Measurements from ENCODE around the gene MNAT1.

MNAT1 gene

GRCh38 chr14:60893911-60894310, 159.3 kb downstream of the MNAT1 start:
- DNase-seq = no peak

GRCh38 chr14:60904381-60904780, 169.8 kb downstream of the MNAT1 start:
- no peak for DNase-seq

- DNase-seq = no peak
Observed at GRCh38 chr14:60905923-60906322, 171.4 kb downstream of the MNAT1 start.

GRCh38 chr14:60915781-60916180, 181.2 kb downstream of the MNAT1 start:
- no peak for DNase-seq

GRCh38 chr14:60922050-60922449, 187.5 kb downstream of the MNAT1 start:
- DNase-seq = no peak

GRCh38 chr14:60925286-60925685, 190.7 kb downstream of the MNAT1 start:
- no peak for DNase-seq

- DNase-seq = no peak
Observed at GRCh38 chr14:60926002-60926401, 191.4 kb downstream of the MNAT1 start.

- DNase-seq = no peak
Observed at GRCh38 chr14:60931218-60931617, 196.7 kb downstream of the MNAT1 start.

- no peak for DNase-seq
Observed at GRCh38 chr14:60933920-60934655, 199.5 kb downstream of the MNAT1 start.

- no peak for DNase-seq
Observed at GRCh38 chr14:60935319-60935718, 200.8 kb downstream of the MNAT1 start.

- no peak for DNase-seq
Observed at GRCh38 chr14:60943637-60944032, 209.1 kb downstream of the MNAT1 start.

GRCh38 chr14:60944204-60944603, 209.6 kb downstream of the MNAT1 start:
- no peak for DNase-seq

- DNase-seq = no peak
Observed at GRCh38 chr14:60945984-60946383, 211.4 kb downstream of the MNAT1 start.

GRCh38 chr14:60946773-60947172, 212.2 kb downstream of the MNAT1 start:
- DNase-seq = no peak

- no peak for DNase-seq
Observed at GRCh38 chr14:60951776-60952435, 217.3 kb downstream of the MNAT1 start.

GRCh38 chr14:60956202-60956601, 221.6 kb downstream of the MNAT1 start:
- no peak for DNase-seq

- no peak for DNase-seq
Observed at GRCh38 chr14:60956632-60957031, 222.1 kb downstream of the MNAT1 start.

- DNase-seq = no peak
Observed at GRCh38 chr14:60958146-60958545, 223.6 kb downstream of the MNAT1 start.

- no peak for DNase-seq
Observed at GRCh38 chr14:60963761-60964160, 229.2 kb downstream of the MNAT1 start.

GRCh38 chr14:60964904-60965303, 230.3 kb downstream of the MNAT1 start:
- no peak for DNase-seq

GRCh38 chr14:60965402-60965801, 230.8 kb downstream of the MNAT1 start:
- DNase-seq = no peak

GRCh38 chr14:60968099-60968498, 233.5 kb downstream of the MNAT1 start:
- no peak for DNase-seq

GRCh38 chr14:60968671-60969070, 234.1 kb downstream of the MNAT1 start:
- no peak for DNase-seq

- DNase-seq = no peak
Observed at GRCh38 chr14:60970146-60970545, 235.6 kb downstream of the MNAT1 start.

- no peak for DNase-seq
Observed at GRCh38 chr14:60971271-60971670, 236.7 kb downstream of the MNAT1 start.

Data from stimulated activated naive CD4-positive, alpha-beta T cell treated with Interleukin-2 at 50 U/mL for 16 hours (primary cell).